GM13977 (cell line): ENCODE results near the gene DGAT2.

Source experiments
- DNase-seq: peaks from one replicate; pipeline ENCODE4 v3.0.0; 2012; ENCODE audit warnings: low spot score
- in situ Hi-C: fragments of 300-500 bp; cut with MboI; formaldehyde crosslinking; loops from one replicate; pipeline ENCODE4 v1.12.0; 2022; ENCODE audit warnings: low sequenced_read_pairs, low pct_unique_long_range_greater_than_20kb, mixed read lengths, inconsistent platforms; ENCODE audit not compliant: unreplicated experiment
- TF ChIP-seq, protein P1 (sequence below): IDR thresholded peaks from 2 replicates; pipeline ENCODE4 v1.5.1; 2012; ENCODE audit warnings: mild to moderate bottlenecking, control low read depth; ENCODE audit not compliant: insufficient read depth; ENCODE audit errors: extremely low read depth, missing control alignments

Gene DGAT2

GRCh38 chr11:75845324-75845723 is 76.7 kb downstream of the DGAT2 start:
- DNase-seq, result no peak
- TF ChIP-seq, protein P1, sequence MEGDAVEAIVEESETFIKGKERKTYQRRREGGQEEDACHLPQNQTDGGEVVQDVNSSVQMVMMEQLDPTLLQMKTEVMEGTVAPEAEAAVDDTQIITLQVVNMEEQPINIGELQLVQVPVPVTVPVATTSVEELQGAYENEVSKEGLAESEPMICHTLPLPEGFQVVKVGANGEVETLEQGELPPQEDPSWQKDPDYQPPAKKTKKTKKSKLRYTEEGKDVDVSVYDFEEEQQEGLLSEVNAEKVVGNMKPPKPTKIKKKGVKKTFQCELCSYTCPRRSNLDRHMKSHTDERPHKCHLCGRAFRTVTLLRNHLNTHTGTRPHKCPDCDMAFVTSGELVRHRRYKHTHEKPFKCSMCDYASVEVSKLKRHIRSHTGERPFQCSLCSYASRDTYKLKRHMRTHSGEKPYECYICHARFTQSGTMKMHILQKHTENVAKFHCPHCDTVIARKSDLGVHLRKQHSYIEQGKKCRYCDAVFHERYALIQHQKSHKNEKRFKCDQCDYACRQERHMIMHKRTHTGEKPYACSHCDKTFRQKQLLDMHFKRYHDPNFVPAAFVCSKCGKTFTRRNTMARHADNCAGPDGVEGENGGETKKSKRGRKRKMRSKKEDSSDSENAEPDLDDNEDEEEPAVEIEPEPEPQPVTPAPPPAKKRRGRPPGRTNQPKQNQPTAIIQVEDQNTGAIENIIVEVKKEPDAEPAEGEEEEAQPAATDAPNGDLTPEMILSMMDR, result no peak
- in situ Hi-C loops, result no loop called here

GRCh38 chr11:75849894-75850293 is 81.3 kb downstream of the DGAT2 start:
- no peak for DNase-seq
- in situ Hi-C loops, result no loop called here
- TF ChIP-seq, protein P1, result no peak

DNA sequence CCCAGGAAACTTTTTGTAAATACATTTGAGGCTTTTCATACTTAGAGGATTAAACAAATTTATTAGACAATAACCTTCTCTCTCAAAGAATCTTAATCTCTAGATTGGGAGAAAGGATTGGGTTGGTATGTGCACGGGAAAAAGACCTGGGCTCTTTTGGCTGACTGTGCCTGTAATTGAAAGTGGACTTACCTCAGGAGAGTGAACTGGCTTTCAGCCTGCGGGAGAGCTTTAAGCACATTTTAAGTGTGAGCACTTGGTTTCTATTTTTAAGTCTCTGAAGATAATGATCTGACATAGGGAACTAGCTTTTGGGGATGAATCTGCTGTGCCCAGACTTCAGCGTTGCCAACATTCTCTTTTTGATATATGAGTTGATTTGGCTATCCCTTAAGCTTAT is 82.2 kb downstream of the DGAT2 start:
- in situ Hi-C loops, result no loop called here
- TF ChIP-seq, protein P1, result no peak
- DNase-seq, result no peak
